Keratinocyte (primary cell): ENCODE results near the gene IFT43. TPM values are rescaled to one million over a fixed set of nuclear protein-coding genes. Genes with fewer than 3 reads are reported as not detected.

Experiments used
- DNase-seq: peaks from one replicate; pipeline ENCODE4 v3.0.0-alpha.2; 2011; ENCODE audit warnings: low read depth, missing footprints, low spot score
- FAIRE-seq: peaks from 2 replicates; lab custom pipeline; 2011; peaks lifted over from hg19 to GRCh38; lab: Jason Lieb, UNC
- H2AFZ ChIP-seq: 2 replicates; pipeline ENCODE4 v1.6.0; 2012; ENCODE audit warnings: low read length, control low read depth, inconsistent platforms; ENCODE audit not compliant: control insufficient read depth
- H3K27ac ChIP-seq: 2 replicates; pipeline ENCODE4 v1.5.1; 2011; ENCODE audit warnings: low read length; ENCODE audit not compliant: control insufficient read depth, insufficient read depth
- H3K27me3 ChIP-seq: 3 replicates; pipeline ENCODE4 v1.6.0; 2011; ENCODE audit warnings: low read length; ENCODE audit not compliant: control insufficient read depth, insufficient read depth; ENCODE audit errors: extremely low read depth
- H3K36me3 ChIP-seq, 2 experiments: 2 replicates in 1 of 2; 3 replicates in 1 of 2; pipeline ENCODE4 v1.5.1; 2011; ENCODE audit warnings: low read length in 2 of 2, mild to moderate bottlenecking in 1 of 2; ENCODE audit not compliant: control insufficient read depth in 2 of 2, insufficient read depth in 2 of 2; ENCODE audit errors: extremely low read depth in 1 of 2
- H3K4me1 ChIP-seq: 3 replicates; pipeline ENCODE4 v1.5.1; 2011; ENCODE audit warnings: low read length; ENCODE audit not compliant: control insufficient read depth, insufficient read depth; ENCODE audit errors: extremely low read depth
- H3K4me2 ChIP-seq: 3 replicates; pipeline ENCODE4 v1.6.0; 2011; ENCODE audit warnings: low read depth, low read length; ENCODE audit not compliant: control insufficient read depth, insufficient read depth; ENCODE audit errors: extremely low read depth
- H3K4me3 ChIP-seq, 3 experiments: fragments of 200-600 bp in 1 of 3; sonication (generic) in 1 of 3; 2 replicates in 2 of 3; 3 replicates in 1 of 3; pipeline ENCODE4 v1.5.1; 2011 to 2016; ENCODE audit warnings: low read length in 3 of 3, mild to moderate bottlenecking in 3 of 3, control low read depth in 2 of 3, inconsistent platforms in 1 of 3, low read depth in 1 of 3, mixed read lengths in 1 of 3, mixed run types in 1 of 3, moderate library complexity in 1 of 3; ENCODE audit not compliant: control insufficient read depth in 2 of 3, insufficient read depth in 2 of 3; ENCODE audit errors: extremely low read depth in 1 of 3
- H3K79me2 ChIP-seq: 2 replicates; pipeline ENCODE4 v1.6.0; 2012; ENCODE audit warnings: low read length; ENCODE audit not compliant: control insufficient read depth, insufficient read depth
- H3K9ac ChIP-seq: 3 replicates; pipeline ENCODE4 v1.6.0; 2011; ENCODE audit warnings: low read length; ENCODE audit not compliant: control insufficient read depth, insufficient read depth; ENCODE audit errors: extremely low read depth
- H3K9me1 ChIP-seq: 3 replicates; pipeline ENCODE4 v1.6.0; 2011; ENCODE audit warnings: low read length; ENCODE audit not compliant: control insufficient read depth, insufficient read depth; ENCODE audit errors: extremely low read depth
- H3K9me3 ChIP-seq: 2 replicates; pipeline ENCODE4 v1.5.1; 2012; ENCODE audit warnings: low read depth, low read length; ENCODE audit not compliant: control insufficient read depth
- H4K20me1 ChIP-seq: 3 replicates; pipeline ENCODE4 v1.6.0; 2011; ENCODE audit warnings: low read length; ENCODE audit not compliant: control insufficient read depth, insufficient read depth; ENCODE audit errors: extremely low read depth
- CTCF ChIP-seq, 3 experiments: IDR thresholded peaks in 1 of 3; conservative IDR thresholded peaks in 1 of 3; optimal IDR thresholded peaks in 1 of 3; 2 replicates in 2 of 3; 3 replicates in 1 of 3; pipeline versions ENCODE3 to v1.5.1; 2011; ENCODE audit warnings: low read length in 3 of 3, mild to moderate bottlenecking in 3 of 3, moderate library complexity in 2 of 3, control low read depth in 1 of 3, inconsistent platforms in 1 of 3; ENCODE audit not compliant: insufficient read depth in 2 of 3; ENCODE audit errors: extremely low read depth in 1 of 3
- EZH2 ChIP-seq: IDR thresholded peaks from one replicate; pipeline ENCODE4 v1.6.1; 2012; ENCODE audit warnings: inconsistent platforms, mild to moderate bottlenecking, low read length, moderate library complexity
- dilution Hi-C: fragments of 300-500 bp; cut with MboI; formaldehyde crosslinking; loops from one replicate; pipeline ENCODE4 v1.7.0; 2020; ENCODE audit warnings: low sequenced_read_pairs; ENCODE audit not compliant: extremely low pct_ligation_motif_present
- polyA plus RNA-seq, 5 experiments: library from polyadenylated mRNA; depleted of rRNA in 3 of 5; stranded (reverse) in 3 of 5; stranded (forward) in 1 of 5; unstranded in 1 of 5; fragments of >200 nt; gene quantifications; 1 replicate in 1 of 5; 2 replicates in 3 of 5; 3 replicates in 1 of 5; pipeline versions ENCODE4 v1.2.1 to v1.2.3, GENCODE V29; 2011 to 2012; ENCODE audit warnings: missing spikeins in 2 of 5, low read depth in 1 of 5, low replicate concordance in 1 of 5

Gene IFT43
- polyA plus RNA-seq, 1 donor (not counting 4 experiments of a cell fraction or from before 2014, with no cell fraction given) = 41.6 TPM

- Histone ChIP-seq H3K4me1 (no peaks in the 10 kb centered on the region), H3K4me3 (no peak overlapping the region), H4K20me1 (no peaks in the 10 kb centered on the region), H3K9me1 (peaks cover 2% of the 10 kb centered on the region), H2AFZ (no peak overlapping the region), H3K27me3 (no peaks in the 10 kb centered on the region), H3K4me2 (no peak overlapping the region), H3K9me3 (no peaks in the 10 kb centered on the region), H3K27ac (no peak overlapping the region), H3K79me2 (no peaks in the 10 kb centered on the region), H3K9ac (no peak overlapping the region), H3K36me3 (peaks cover 0 to 4% of the 10 kb centered on the region in 2 experiments)
- FAIRE-seq = no peak
- TF ChIP-seq CTCF (optimal IDR thresholded peaks at IDR 0.05 in 1 of 3, IDR thresholded peaks at IDR 0.05 in 1 of 3, conservative IDR thresholded peaks at IDR 0.05 in 1 of 3; ENCODE audit: extremely low read depth in 1 of 3, insufficient read depth in 2 of 3, low read length in 3 of 3) = no peak
- DNase-seq = no peak
- dilution Hi-C loops = no loop called here
These were observed 91.8 kb downstream of the IFT43 start for GRCh38 chr14:76077340-76077739.

GRCh38 chr14:76078501-76078900 is 92.9 kb downstream of the IFT43 start:
- dilution Hi-C loops = no loop called here
- Histone ChIP-seq H3K4me2 (no peak overlapping the region), H3K9me1 (peaks cover 2% of the 10 kb centered on the region), H3K27me3 (no peaks in the 10 kb centered on the region), H3K9me3 (no peaks in the 10 kb centered on the region), H3K4me1 (no peaks in the 10 kb centered on the region), H3K4me3 (no peak overlapping the region), H3K27ac (no peak overlapping the region), H3K79me2 (no peaks in the 10 kb centered on the region), H3K9ac (no peak overlapping the region), H3K36me3 (peaks cover 0 to 4% of the 10 kb centered on the region in 2 experiments), H2AFZ (no peak overlapping the region), H4K20me1 (no peaks in the 10 kb centered on the region)
- FAIRE-seq (no peak), DNase-seq (no peak)
- no peak for TF ChIP-seq CTCF (optimal IDR thresholded peaks at IDR 0.05 in 1 of 3, IDR thresholded peaks at IDR 0.05 in 1 of 3, conservative IDR thresholded peaks at IDR 0.05 in 1 of 3; ENCODE audit: extremely low read depth in 1 of 3, insufficient read depth in 2 of 3, low read length in 3 of 3)
- no peak for TF ChIP-seq EZH2
